ENCODE data around the gene LRBA.
A peak's percentile ranks its signal among the peaks of the same experiment; 100 is the strongest.

- TF ChIP-seq POLR2A (IDR thresholded peaks at IDR 0.05; ENCODE audit: low read depth, low read length) (no peak), CTCF (conservative IDR thresholded peaks at IDR 0.05; ENCODE audit: low read depth, low read length) (no peak), RAD21 (IDR thresholded peaks at IDR 0.05; ENCODE audit: low read length) (no peak), CEBPB (IDR thresholded peaks at IDR 0.05; ENCODE audit: low read depth, low read length) (peak; percentile 84), NFE2L2 (IDR thresholded peaks at IDR 0.05; ENCODE audit: low read depth, low read length) (no peak), FOS (IDR thresholded peaks at IDR 0.05; ENCODE audit: low read depth, low read length) (0 out of 2 replicates have a peak, but pooled peaks have one; percentile 11), RFX5 (IDR thresholded peaks at IDR 0.05; ENCODE audit: low read depth, low read length) (no peak), USF2 (IDR thresholded peaks at IDR 0.05; ENCODE audit: low read depth, low read length) (no peak), SMC3 (IDR thresholded peaks at IDR 0.05; ENCODE audit: low read depth, low read length) (no peak)
Observed at GRCh38 chr4:150382028-150382427, 633.1 kb downstream of the LRBA start.
